DOHH2 (cell line): ENCODE results near the gene CPLANE2.
A peak's percentile ranks its signal among the peaks of the same experiment; 100 is the strongest.

Experiments used
- H3F3A ChIP-seq: fragments of 200-600 bp; sonication (generic), shearing (Covaris generic); 2 replicates; pipeline ENCODE4 v1.6.0; 2016; ENCODE audit warnings: antibody characterized with exemption, mild to moderate bottlenecking; ENCODE audit not compliant: control insufficient read depth, insufficient read depth
- H3K27ac ChIP-seq: fragments of 200-600 bp; sonication (generic); 2 replicates; pipeline ENCODE4 v1.5.1; 2014; ENCODE audit warnings: low read depth, mild to moderate bottlenecking, low read length, moderate library complexity
- H3K27me3 ChIP-seq: fragments of 200-600 bp; sonication (generic); 2 replicates; pipeline ENCODE4 v1.6.1; 2014; ENCODE audit warnings: mild to moderate bottlenecking, low read length, mixed read lengths; ENCODE audit not compliant: control insufficient read depth
- H3K36me3 ChIP-seq: fragments of 200-600 bp; sonication (generic); 2 replicates; pipeline ENCODE4 v1.6.1; 2014; ENCODE audit warnings: mild to moderate bottlenecking, low read length, moderate library complexity, mixed read lengths; ENCODE audit not compliant: control insufficient read depth
- H3K4me1 ChIP-seq: fragments of 200-600 bp; sonication (generic); 2 replicates; pipeline ENCODE4 v1.6.1; 2014; ENCODE audit warnings: mild to moderate bottlenecking, low read length, mixed read lengths; ENCODE audit not compliant: control insufficient read depth
- H3K4me2 ChIP-seq: fragments of 200-600 bp; sonication (generic); 2 replicates; pipeline ENCODE4 v1.6.0; 2014; ENCODE audit warnings: mild to moderate bottlenecking, low read length, moderate library complexity
- H3K4me3 ChIP-seq: fragments of 200-600 bp; sonication (generic); 2 replicates; pipeline ENCODE4 v1.5.1; 2014; ENCODE audit warnings: mild to moderate bottlenecking, low read length, mixed read lengths
- H3K79me2 ChIP-seq: fragments of 200-600 bp; sonication (generic); 2 replicates; pipeline ENCODE4 v1.6.1; 2014; ENCODE audit warnings: mild to moderate bottlenecking, low read length, mixed read lengths; ENCODE audit not compliant: control insufficient read depth
- H3K9me2 ChIP-seq: fragments of 200-600 bp; sonication (generic); replicated peaks from 2 replicates; pipeline ENCODE4 v1.6.1; 2014; ENCODE audit warnings: mild to moderate bottlenecking, low read length, mixed read lengths; ENCODE audit not compliant: control insufficient read depth
- H3K9me3 ChIP-seq: fragments of 200-600 bp; sonication (generic); 2 replicates; pipeline ENCODE4 v1.6.1; 2014; ENCODE audit warnings: antibody characterized with exemption, low read length, mixed read lengths; ENCODE audit not compliant: control insufficient read depth, insufficient read depth
- H4K20me1 ChIP-seq: fragments of 200-600 bp; sonication (generic); 2 replicates; pipeline ENCODE4 v1.6.0; 2014; ENCODE audit warnings: low read depth, mild to moderate bottlenecking, antibody characterized with exemption, low read length, moderate library complexity; ENCODE audit not compliant: control insufficient read depth, insufficient read depth
- CTCF ChIP-seq: fragments of 200-600 bp; sonication (generic); IDR thresholded peaks from one replicate; pipeline ENCODE4 v1.5.1; 2014; ENCODE audit warnings: antibody characterized with exemption, mild to moderate bottlenecking, low read depth, low read length; ENCODE audit not compliant: poor library complexity, severe bottlenecking
- EZH2phosphoT487 ChIP-seq: fragments of 200-600 bp; sonication (generic); IDR thresholded peaks from 2 replicates; pipeline ENCODE4 v1.6.1; 2017; ENCODE audit warnings: borderline replicate concordance, mild to moderate bottlenecking, antibody characterized with exemption, low read length, moderate library complexity, mixed read lengths

The CPLANE2 gene

GRCh38 chr1:16237343-16237830, 404 bp upstream of the CPLANE2 start:
- H3K27me3 ChIP-seq = no peaks in the 10 kb centered on the region
- H3K36me3 ChIP-seq = no peaks in the 10 kb centered on the region
- H3K9me2 ChIP-seq = no peaks in the 10 kb centered on the region
- peak overlapping the region; percentile 78 for H3K4me3 ChIP-seq
- H3K4me2 ChIP-seq = peak overlapping the region; percentile 84
- TF ChIP-seq CTCF = no peak
- TF ChIP-seq EZH2phosphoT487 = no peak
- H3F3A ChIP-seq = peaks cover 5% of the 10 kb centered on the region; the same call in 1 of the 2 replicates
- H3K4me1 ChIP-seq = peaks cover 16% of the 10 kb centered on the region
- no peaks in the 10 kb centered on the region for H3K79me2 ChIP-seq
- H4K20me1 ChIP-seq = no peaks in the 10 kb centered on the region
- H3K27ac ChIP-seq = peak overlapping the region; percentile 11; the same call in 1 of the 2 replicates
- H3K9me3 ChIP-seq = no peaks in the 10 kb centered on the region

GRCh38 chr1:16235944-16236510, 956 bp downstream of the CPLANE2 start:
- H3K9me2 ChIP-seq = no peaks in the 10 kb centered on the region
- no peak overlapping the region for H3K27ac ChIP-seq
- TF ChIP-seq EZH2phosphoT487 = no peak
- peak; percentile 51 for TF ChIP-seq CTCF
- H3K79me2 ChIP-seq = no peaks in the 10 kb centered on the region
- peaks cover 5% of the 10 kb centered on the region; the same call in 1 of the 2 replicates for H3F3A ChIP-seq
- H3K4me3 ChIP-seq = peak overlapping the region; percentile 78
- H3K9me3 ChIP-seq = no peaks in the 10 kb centered on the region
- no peaks in the 10 kb centered on the region for H3K36me3 ChIP-seq
- no peaks in the 10 kb centered on the region for H3K27me3 ChIP-seq
- no peaks in the 10 kb centered on the region for H4K20me1 ChIP-seq
- H3K4me2 ChIP-seq = peak overlapping the region; percentile 84
- H3K4me1 ChIP-seq = peaks cover 16% of the 10 kb centered on the region

DNA sequence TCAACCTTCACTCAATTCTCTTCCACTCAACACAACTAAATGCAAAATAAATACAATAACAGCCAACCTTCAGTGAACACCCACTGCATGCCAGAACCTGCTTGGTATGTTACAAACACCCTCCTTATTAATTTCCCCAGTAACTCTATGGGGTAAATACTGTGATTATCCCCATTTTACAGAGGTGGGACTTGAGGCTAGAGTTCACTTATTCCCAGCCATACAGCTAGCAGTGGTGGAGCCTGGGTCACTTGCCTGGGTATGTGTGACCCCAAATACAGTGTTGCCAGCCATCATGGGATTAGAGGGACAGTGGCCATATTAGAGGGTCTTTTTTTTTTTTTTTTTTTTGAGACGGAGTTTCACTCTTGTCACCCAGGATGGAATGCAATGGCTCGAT, 1.6 kb downstream of the CPLANE2 start:
- H3F3A ChIP-seq = peaks cover 5% of the 10 kb centered on the region; the same call in 1 of the 2 replicates
- no peaks in the 10 kb centered on the region for H3K9me2 ChIP-seq
- no peaks in the 10 kb centered on the region for H3K36me3 ChIP-seq
- no peaks in the 10 kb centered on the region for H3K27me3 ChIP-seq
- no peak overlapping the region for H3K4me2 ChIP-seq
- no peak overlapping the region for H3K4me3 ChIP-seq
- H3K4me1 ChIP-seq = peaks cover 16% of the 10 kb centered on the region
- TF ChIP-seq EZH2phosphoT487 = no peak
- no peak for TF ChIP-seq CTCF
- no peaks in the 10 kb centered on the region for H3K9me3 ChIP-seq
- no peaks in the 10 kb centered on the region for H3K79me2 ChIP-seq
- H3K27ac ChIP-seq = no peak overlapping the region
- H4K20me1 ChIP-seq = no peaks in the 10 kb centered on the region
